GM19099 (cell line): ENCODE measurements around the gene DOC2A.

Source experiments
- POLR2A ChIP-seq: IDR thresholded peaks from 3 replicates; pipeline ENCODE4 v1.6.1; 2011; ENCODE audit warnings: low read depth; ENCODE audit not compliant: insufficient read length; ENCODE audit errors: extremely low read depth

DOC2A gene

GRCh38 chr16:29974291-29975133 lies 36.3 kb downstream of the DOC2A start:
- TF ChIP-seq POLR2A = no peak

GRCh38 chr16:29973384-29974246 lies 37.2 kb downstream of the DOC2A start, which contains the start of gene TAOK2:
Gene TAOK2, plus strand, starts transcription at chr16:29973868. Its CDS starts 3,905 bp downstream, at chr16:29977773.
- TF ChIP-seq POLR2A = peak; percentile 79

GRCh38 chr16:29972992-29973383 lies 37.8 kb downstream of the DOC2A start:
- no peak for TF ChIP-seq POLR2A

GRCh38 chr16:29972500-29972899 lies 38.3 kb downstream of the DOC2A start:
- no peak for TF ChIP-seq POLR2A

- TF ChIP-seq POLR2A = no peak
These were observed 39.5 kb downstream of the DOC2A start for GRCh38 chr16:29971304-29971703.

- no peak for TF ChIP-seq POLR2A
These were observed 42.6 kb downstream of the DOC2A start for GRCh38 chr16:29968205-29968604.

GRCh38 chr16:29963021-29963743 lies 47.6 kb downstream of the DOC2A start:
- no peak for TF ChIP-seq POLR2A

GRCh38 chr16:29962344-29962994 lies 48.4 kb downstream of the DOC2A start:
- TF ChIP-seq POLR2A = no peak

- TF ChIP-seq POLR2A = peak; percentile 73
These were observed 49.1 kb downstream of the DOC2A start, which contains the start of gene TMEM219 for GRCh38 chr16:29961479-29962343. Gene TMEM219, plus strand, starts transcription at chr16:29962079. Its CDS starts 1,065 bp downstream, at chr16:29963144.

- no peak for TF ChIP-seq POLR2A
These were observed 49.7 kb downstream of the DOC2A start for GRCh38 chr16:29961127-29961478.

GRCh38 chr16:29959293-29959692 lies 51.5 kb downstream of the DOC2A start:
- no peak for TF ChIP-seq POLR2A

- TF ChIP-seq POLR2A = no peak
These were observed 52.1 kb downstream of the DOC2A start for GRCh38 chr16:29958756-29959155.
